ENCODE results near the gene E2F8.

E2F8 gene

GRCh38 chr11:19218786-19219460, 21.8 kb downstream of the E2F8 start:
- Histone ChIP-seq H3K9ac (ENCODE audit: insufficient read length, low read depth) (no peak overlapping the region), H3K4me3 (ENCODE audit: insufficient read length, low read depth) (no peak overlapping the region), H3K9me3 (ENCODE audit: insufficient read depth, low read length) (no peaks in the 10 kb centered on the region), H3K4me1 (ENCODE audit: insufficient read depth, insufficient read length) (no peaks in the 10 kb centered on the region), H3K27me3 (ENCODE audit: insufficient read depth, insufficient read length) (no peaks in the 10 kb centered on the region), H3K36me3 (ENCODE audit: insufficient read depth, insufficient read length, low read length) (no peaks in the 10 kb centered on the region)
- TF ChIP-seq ZNF274 (IDR thresholded peaks at IDR 0.05; ENCODE audit: low read depth, low read length) (no peak), SUZ12 (IDR thresholded peaks at IDR 0.05; ENCODE audit: extremely low read depth, insufficient read depth, insufficient read length) (no peak), YY1 (IDR thresholded peaks at IDR 0.05; ENCODE audit: insufficient read depth, insufficient read length) (no peak)
- no peak for DNase-seq (ENCODE audit: low read depth, low spot score)

DNA sequence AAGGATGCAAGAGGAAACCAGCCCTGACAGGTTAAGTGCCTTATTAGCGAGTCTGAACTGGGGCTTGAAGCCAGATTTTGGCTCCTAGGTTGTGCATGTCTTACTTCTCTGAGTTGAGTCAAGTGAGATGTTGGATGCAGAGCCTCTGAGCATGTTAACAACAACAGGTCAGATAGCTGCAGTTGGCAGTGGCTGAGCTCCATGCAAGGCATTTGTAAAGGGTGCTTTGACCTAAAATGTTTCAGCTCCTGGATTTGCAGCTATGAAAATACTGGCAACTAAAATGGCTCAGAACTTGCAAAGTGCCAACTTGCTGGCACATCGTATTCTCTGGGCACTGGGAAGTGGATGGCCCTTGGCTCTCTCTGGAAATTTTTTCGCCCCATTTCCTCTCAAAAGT, 22.5 kb downstream of the E2F8 start:
- no peak for DNase-seq (ENCODE audit: low read depth, low spot score)
- no peak overlapping the region for H3K9ac ChIP-seq (ENCODE audit: insufficient read length, low read depth)
- no peaks in the 10 kb centered on the region for H3K36me3 ChIP-seq (ENCODE audit: insufficient read depth, insufficient read length, low read length)
- TF ChIP-seq YY1 (IDR thresholded peaks at IDR 0.05; ENCODE audit: insufficient read depth, insufficient read length) (no peak), SUZ12 (IDR thresholded peaks at IDR 0.05; ENCODE audit: extremely low read depth, insufficient read depth, insufficient read length) (no peak)
- no peaks in the 10 kb centered on the region for H3K9me3 ChIP-seq (ENCODE audit: insufficient read depth, low read length)
- no peak overlapping the region for H3K4me3 ChIP-seq (ENCODE audit: insufficient read length, low read depth)
- H3K4me1 ChIP-seq (ENCODE audit: insufficient read depth, insufficient read length), result no peaks in the 10 kb centered on the region
- H3K27me3 ChIP-seq (ENCODE audit: insufficient read depth, insufficient read length), result no peaks in the 10 kb centered on the region

DNA sequence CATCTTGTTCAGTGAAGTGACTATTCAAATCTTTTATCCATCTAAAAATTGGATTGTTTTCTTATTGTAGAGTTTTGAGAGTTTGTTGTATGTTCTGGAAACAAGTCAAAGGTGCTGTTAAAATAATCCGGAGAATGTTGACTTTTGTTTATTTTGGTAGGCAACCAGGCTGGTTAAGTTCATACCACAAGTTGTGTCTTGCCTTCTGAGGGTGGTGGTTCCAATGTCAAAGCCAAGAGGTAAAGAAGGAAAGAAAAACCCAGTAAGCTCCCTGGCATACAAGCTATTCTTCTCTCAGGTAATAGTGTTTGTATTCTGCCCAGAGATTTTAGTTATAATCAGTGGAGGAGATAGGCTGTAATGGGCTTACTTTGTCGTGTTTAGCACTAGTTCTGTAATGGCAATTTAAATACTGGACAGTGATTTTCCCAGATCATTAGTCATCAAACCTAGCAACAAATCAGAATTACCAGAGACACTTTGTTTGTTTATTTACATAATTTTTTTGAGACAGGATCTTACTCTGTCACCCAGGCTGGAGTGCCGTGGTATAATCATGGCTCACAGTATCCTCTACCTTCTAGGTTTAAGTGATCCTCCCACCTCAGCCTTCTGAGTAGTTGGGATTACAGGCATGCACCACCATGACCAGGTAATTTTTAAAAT, 23.9 kb downstream of the E2F8 start:
- H3K9me3 ChIP-seq (ENCODE audit: insufficient read depth, low read length), result no peaks in the 10 kb centered on the region
- no peaks in the 10 kb centered on the region for H3K27me3 ChIP-seq (ENCODE audit: insufficient read depth, insufficient read length)
- no peak for TF ChIP-seq ZNF274 (IDR thresholded peaks at IDR 0.05; ENCODE audit: low read depth, low read length)
- TF ChIP-seq SUZ12 (IDR thresholded peaks at IDR 0.05; ENCODE audit: extremely low read depth, insufficient read depth, insufficient read length), result no peak
- no peak for TF ChIP-seq YY1 (IDR thresholded peaks at IDR 0.05; ENCODE audit: insufficient read depth, insufficient read length)
- H3K9ac ChIP-seq (ENCODE audit: insufficient read length, low read depth), result no peak overlapping the region
- H3K4me3 ChIP-seq (ENCODE audit: insufficient read length, low read depth), result no peak overlapping the region
- no peaks in the 10 kb centered on the region for H3K36me3 ChIP-seq (ENCODE audit: insufficient read depth, insufficient read length, low read length)
- H3K4me1 ChIP-seq (ENCODE audit: insufficient read depth, insufficient read length), result no peaks in the 10 kb centered on the region
- no peak for DNase-seq (ENCODE audit: low read depth, low spot score)

DNA sequence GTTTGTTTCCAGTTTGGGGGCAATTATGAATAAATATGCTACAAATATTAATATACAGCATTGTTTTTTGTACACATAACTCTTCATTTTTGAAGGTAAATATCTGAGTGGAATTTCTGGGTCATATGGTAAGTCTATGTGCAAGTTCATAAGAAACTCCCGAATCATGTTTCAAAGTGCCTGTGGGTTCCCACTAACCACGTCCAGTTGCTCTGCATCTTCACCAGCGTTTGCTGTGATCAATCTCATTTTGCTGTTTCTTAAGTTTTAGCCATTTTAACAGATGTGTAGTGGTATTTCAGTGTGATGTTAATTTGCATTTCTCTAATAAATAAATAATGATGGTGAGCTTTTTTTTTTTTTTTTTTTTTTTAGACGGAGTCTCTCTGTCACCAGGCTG, 24.7 kb downstream of the E2F8 start:
- H3K36me3 ChIP-seq (ENCODE audit: insufficient read depth, insufficient read length, low read length), result no peaks in the 10 kb centered on the region

GRCh38 chr11:19209617-19210370, 31.0 kb downstream of the E2F8 start:
- no peaks in the 10 kb centered on the region for H3K27me3 ChIP-seq (ENCODE audit: insufficient read depth, insufficient read length)
- TF ChIP-seq YY1 (IDR thresholded peaks at IDR 0.05; ENCODE audit: insufficient read depth, insufficient read length) (no peak), ZNF274 (IDR thresholded peaks at IDR 0.05; ENCODE audit: low read depth, low read length) (no peak), SUZ12 (IDR thresholded peaks at IDR 0.05; ENCODE audit: extremely low read depth, insufficient read depth, insufficient read length) (no peak)
- H3K36me3 ChIP-seq (ENCODE audit: insufficient read depth, insufficient read length, low read length), result no peaks in the 10 kb centered on the region
- no peak overlapping the region for H3K9ac ChIP-seq (ENCODE audit: insufficient read length, low read depth)
- no peak overlapping the region for H3K4me3 ChIP-seq (ENCODE audit: insufficient read length, low read depth)
- H3K4me1 ChIP-seq (ENCODE audit: insufficient read depth, insufficient read length), result peaks cover 2% of the 10 kb centered on the region
- H3K9me3 ChIP-seq (ENCODE audit: insufficient read depth, low read length), result no peaks in the 10 kb centered on the region
- no peak for DNase-seq (ENCODE audit: low read depth, low spot score)

More for the DNA sequence above, 24.7 kb downstream of the E2F8 start:
- Histone ChIP-seq H3K27me3 (ENCODE audit: insufficient read depth, insufficient read length) (no peaks in the 10 kb centered on the region), H3K9me3 (ENCODE audit: insufficient read depth, low read length) (no peaks in the 10 kb centered on the region), H3K9ac (ENCODE audit: insufficient read length, low read depth) (no peak overlapping the region), H3K4me3 (ENCODE audit: insufficient read length, low read depth) (no peak overlapping the region), H3K4me1 (ENCODE audit: insufficient read depth, insufficient read length) (no peaks in the 10 kb centered on the region)
- TF ChIP-seq YY1 (IDR thresholded peaks at IDR 0.05; ENCODE audit: insufficient read depth, insufficient read length), result no peak
- TF ChIP-seq SUZ12 (IDR thresholded peaks at IDR 0.05; ENCODE audit: extremely low read depth, insufficient read depth, insufficient read length), result no peak
- no peak for TF ChIP-seq ZNF274 (IDR thresholded peaks at IDR 0.05; ENCODE audit: low read depth, low read length)
- no peak for DNase-seq (ENCODE audit: low read depth, low spot score)

GRCh38 chr11:19208959-19209546, 31.7 kb downstream of the E2F8 start:
- TF ChIP-seq YY1 (IDR thresholded peaks at IDR 0.05; ENCODE audit: insufficient read depth, insufficient read length), result no peak
- TF ChIP-seq ZNF274 (IDR thresholded peaks at IDR 0.05; ENCODE audit: low read depth, low read length), result no peak
- TF ChIP-seq SUZ12 (IDR thresholded peaks at IDR 0.05; ENCODE audit: extremely low read depth, insufficient read depth, insufficient read length), result no peak
- no peak for DNase-seq (ENCODE audit: low read depth, low spot score)
- no peak overlapping the region for H3K9ac ChIP-seq (ENCODE audit: insufficient read length, low read depth)
- no peaks in the 10 kb centered on the region for H3K9me3 ChIP-seq (ENCODE audit: insufficient read depth, low read length)
- H3K27me3 ChIP-seq (ENCODE audit: insufficient read depth, insufficient read length), result no peaks in the 10 kb centered on the region
- H3K36me3 ChIP-seq (ENCODE audit: insufficient read depth, insufficient read length, low read length), result no peaks in the 10 kb centered on the region
- no peak overlapping the region for H3K4me3 ChIP-seq (ENCODE audit: insufficient read length, low read depth)
- H3K4me1 ChIP-seq (ENCODE audit: insufficient read depth, insufficient read length), result peaks cover 2% of the 10 kb centered on the region

GRCh38 chr11:19208181-19208580, 32.6 kb downstream of the E2F8 start:
- no peak for TF ChIP-seq YY1 (IDR thresholded peaks at IDR 0.05; ENCODE audit: insufficient read depth, insufficient read length)
- TF ChIP-seq SUZ12 (IDR thresholded peaks at IDR 0.05; ENCODE audit: extremely low read depth, insufficient read depth, insufficient read length), result no peak
- no peak for TF ChIP-seq ZNF274 (IDR thresholded peaks at IDR 0.05; ENCODE audit: low read depth, low read length)
- no peaks in the 10 kb centered on the region for H3K9me3 ChIP-seq (ENCODE audit: insufficient read depth, low read length)
- H3K4me3 ChIP-seq (ENCODE audit: insufficient read length, low read depth), result no peak overlapping the region
- DNase-seq (ENCODE audit: low read depth, low spot score), result no peak
- peaks cover 2% of the 10 kb centered on the region for H3K4me1 ChIP-seq (ENCODE audit: insufficient read depth, insufficient read length)
- H3K27me3 ChIP-seq (ENCODE audit: insufficient read depth, insufficient read length), result no peaks in the 10 kb centered on the region
- H3K36me3 ChIP-seq (ENCODE audit: insufficient read depth, insufficient read length, low read length), result no peaks in the 10 kb centered on the region
- H3K9ac ChIP-seq (ENCODE audit: insufficient read length, low read depth), result no peak overlapping the region

All from NT2/D1 (cell line).